ENCODE results near the gene STIM1.

STIM1 gene

GRCh38 chr11:3929649-3930048, 74.2 kb downstream of the STIM1 start:
- Histone ChIP-seq H3K9me3 (ENCODE audit: insufficient read depth, low read depth, low read length) (no peaks in the 10 kb centered on the region), H3K27ac (ENCODE audit: low read length) (no peak overlapping the region), H3K36me3 (ENCODE audit: insufficient read depth, low read depth, low read length) (no peaks in the 10 kb centered on the region), H3K4me3 (ENCODE audit: low read length) (no peak overlapping the region), H3K9ac (ENCODE audit: low read depth, low read length) (no peak overlapping the region), H3K4me1 (ENCODE audit: insufficient read depth, low read length) (no peaks in the 10 kb centered on the region), H3K27me3 (ENCODE audit: insufficient read depth, low read length) (no peaks in the 10 kb centered on the region)

GRCh38 chr11:3932698-3933097, 77.2 kb downstream of the STIM1 start:
- H3K4me1 ChIP-seq (ENCODE audit: insufficient read depth, low read length) = no peaks in the 10 kb centered on the region
- H3K36me3 ChIP-seq (ENCODE audit: insufficient read depth, low read depth, low read length) = no peaks in the 10 kb centered on the region
- no peaks in the 10 kb centered on the region for H3K27me3 ChIP-seq (ENCODE audit: insufficient read depth, low read length)
- no peaks in the 10 kb centered on the region for H3K9me3 ChIP-seq (ENCODE audit: insufficient read depth, low read depth, low read length)
- H3K9ac ChIP-seq (ENCODE audit: low read depth, low read length) = no peak overlapping the region
- no peak overlapping the region for H3K27ac ChIP-seq (ENCODE audit: low read length)
- H3K4me3 ChIP-seq (ENCODE audit: low read length) = no peak overlapping the region

- Histone ChIP-seq H3K27me3 (ENCODE audit: insufficient read depth, low read length) (no peaks in the 10 kb centered on the region), H3K4me3 (ENCODE audit: low read length) (no peak overlapping the region), H3K27ac (ENCODE audit: low read length) (no peak overlapping the region), H3K36me3 (ENCODE audit: insufficient read depth, low read depth, low read length) (no peaks in the 10 kb centered on the region), H3K9me3 (ENCODE audit: insufficient read depth, low read depth, low read length) (no peaks in the 10 kb centered on the region), H3K4me1 (ENCODE audit: insufficient read depth, low read length) (no peaks in the 10 kb centered on the region), H3K9ac (ENCODE audit: low read depth, low read length) (no peak overlapping the region)
Measured at GRCh38 chr11:3933165-3933628, 77.7 kb downstream of the STIM1 start.

- H3K27ac ChIP-seq (ENCODE audit: low read length) = no peak overlapping the region
- H3K9ac ChIP-seq (ENCODE audit: low read depth, low read length) = no peak overlapping the region
- no peaks in the 10 kb centered on the region for H3K36me3 ChIP-seq (ENCODE audit: insufficient read depth, low read depth, low read length)
- no peaks in the 10 kb centered on the region for H3K9me3 ChIP-seq (ENCODE audit: insufficient read depth, low read depth, low read length)
- no peak overlapping the region for H3K4me3 ChIP-seq (ENCODE audit: low read length)
- H3K27me3 ChIP-seq (ENCODE audit: insufficient read depth, low read length) = no peaks in the 10 kb centered on the region
- no peaks in the 10 kb centered on the region for H3K4me1 ChIP-seq (ENCODE audit: insufficient read depth, low read length)
Measured at GRCh38 chr11:3934658-3935057, 79.2 kb downstream of the STIM1 start.

GRCh38 chr11:3936517-3936916, 81.1 kb downstream of the STIM1 start:
- H3K27ac ChIP-seq (ENCODE audit: low read length) = no peak overlapping the region
- no peak overlapping the region for H3K9ac ChIP-seq (ENCODE audit: low read depth, low read length)
- no peaks in the 10 kb centered on the region for H3K27me3 ChIP-seq (ENCODE audit: insufficient read depth, low read length)
- H3K9me3 ChIP-seq (ENCODE audit: insufficient read depth, low read depth, low read length) = no peaks in the 10 kb centered on the region
- no peak overlapping the region for H3K4me3 ChIP-seq (ENCODE audit: low read length)
- H3K36me3 ChIP-seq (ENCODE audit: insufficient read depth, low read depth, low read length) = no peaks in the 10 kb centered on the region
- H3K4me1 ChIP-seq (ENCODE audit: insufficient read depth, low read length) = no peaks in the 10 kb centered on the region

GRCh38 chr11:3939211-3939610, 83.7 kb downstream of the STIM1 start:
- Histone ChIP-seq H3K4me3 (ENCODE audit: low read length) (no peak overlapping the region), H3K27me3 (ENCODE audit: insufficient read depth, low read length) (no peaks in the 10 kb centered on the region), H3K36me3 (ENCODE audit: insufficient read depth, low read depth, low read length) (no peaks in the 10 kb centered on the region), H3K9me3 (ENCODE audit: insufficient read depth, low read depth, low read length) (no peaks in the 10 kb centered on the region), H3K4me1 (ENCODE audit: insufficient read depth, low read length) (no peaks in the 10 kb centered on the region), H3K27ac (ENCODE audit: low read length) (no peak overlapping the region), H3K9ac (ENCODE audit: low read depth, low read length) (no peak overlapping the region)

- Histone ChIP-seq H3K9me3 (ENCODE audit: insufficient read depth, low read depth, low read length) (no peaks in the 10 kb centered on the region), H3K9ac (ENCODE audit: low read depth, low read length) (no peak overlapping the region), H3K4me3 (ENCODE audit: low read length) (no peak overlapping the region), H3K27ac (ENCODE audit: low read length) (no peak overlapping the region), H3K27me3 (ENCODE audit: insufficient read depth, low read length) (no peaks in the 10 kb centered on the region), H3K4me1 (ENCODE audit: insufficient read depth, low read length) (no peaks in the 10 kb centered on the region), H3K36me3 (ENCODE audit: insufficient read depth, low read depth, low read length) (no peaks in the 10 kb centered on the region)
Measured at GRCh38 chr11:3939651-3940190, 84.3 kb downstream of the STIM1 start.

GRCh38 chr11:3942160-3942955, 86.9 kb downstream of the STIM1 start:
- Histone ChIP-seq H3K27me3 (ENCODE audit: insufficient read depth, low read length) (no peaks in the 10 kb centered on the region), H3K9ac (ENCODE audit: low read depth, low read length) (no peak overlapping the region), H3K36me3 (ENCODE audit: insufficient read depth, low read depth, low read length) (no peaks in the 10 kb centered on the region), H3K9me3 (ENCODE audit: insufficient read depth, low read depth, low read length) (no peaks in the 10 kb centered on the region), H3K4me1 (ENCODE audit: insufficient read depth, low read length) (no peaks in the 10 kb centered on the region), H3K4me3 (ENCODE audit: low read length) (no peak overlapping the region), H3K27ac (ENCODE audit: low read length) (no peak overlapping the region)

GRCh38 chr11:3942956-3943497, 87.6 kb downstream of the STIM1 start:
- H3K9ac ChIP-seq (ENCODE audit: low read depth, low read length) = no peak overlapping the region
- H3K36me3 ChIP-seq (ENCODE audit: insufficient read depth, low read depth, low read length) = no peaks in the 10 kb centered on the region
- no peak overlapping the region for H3K4me3 ChIP-seq (ENCODE audit: low read length)
- no peaks in the 10 kb centered on the region for H3K27me3 ChIP-seq (ENCODE audit: insufficient read depth, low read length)
- H3K4me1 ChIP-seq (ENCODE audit: insufficient read depth, low read length) = no peaks in the 10 kb centered on the region
- no peak overlapping the region for H3K27ac ChIP-seq (ENCODE audit: low read length)
- no peaks in the 10 kb centered on the region for H3K9me3 ChIP-seq (ENCODE audit: insufficient read depth, low read depth, low read length)

GRCh38 chr11:3944198-3944597, 88.7 kb downstream of the STIM1 start:
- Histone ChIP-seq H3K27ac (ENCODE audit: low read length) (no peak overlapping the region), H3K4me1 (ENCODE audit: insufficient read depth, low read length) (no peaks in the 10 kb centered on the region), H3K4me3 (ENCODE audit: low read length) (no peak overlapping the region), H3K36me3 (ENCODE audit: insufficient read depth, low read depth, low read length) (no peaks in the 10 kb centered on the region), H3K27me3 (ENCODE audit: insufficient read depth, low read length) (no peaks in the 10 kb centered on the region), H3K9me3 (ENCODE audit: insufficient read depth, low read depth, low read length) (no peaks in the 10 kb centered on the region), H3K9ac (ENCODE audit: low read depth, low read length) (no peak overlapping the region)

GRCh38 chr11:3946455-3947017, 91.1 kb downstream of the STIM1 start:
- Histone ChIP-seq H3K4me3 (ENCODE audit: low read length) (no peak overlapping the region), H3K9ac (ENCODE audit: low read depth, low read length) (no peak overlapping the region), H3K4me1 (ENCODE audit: insufficient read depth, low read length) (peaks cover 5% of the 10 kb centered on the region), H3K36me3 (ENCODE audit: insufficient read depth, low read depth, low read length) (no peaks in the 10 kb centered on the region), H3K27ac (ENCODE audit: low read length) (no peak overlapping the region), H3K9me3 (ENCODE audit: insufficient read depth, low read depth, low read length) (no peaks in the 10 kb centered on the region), H3K27me3 (ENCODE audit: insufficient read depth, low read length) (no peaks in the 10 kb centered on the region)

GRCh38 chr11:3947061-3947460, 91.6 kb downstream of the STIM1 start:
- H3K4me3 ChIP-seq (ENCODE audit: low read length) = no peak overlapping the region
- no peaks in the 10 kb centered on the region for H3K27me3 ChIP-seq (ENCODE audit: insufficient read depth, low read length)
- H3K36me3 ChIP-seq (ENCODE audit: insufficient read depth, low read depth, low read length) = no peaks in the 10 kb centered on the region
- H3K27ac ChIP-seq (ENCODE audit: low read length) = no peak overlapping the region
- H3K9ac ChIP-seq (ENCODE audit: low read depth, low read length) = no peak overlapping the region
- no peaks in the 10 kb centered on the region for H3K9me3 ChIP-seq (ENCODE audit: insufficient read depth, low read depth, low read length)
- H3K4me1 ChIP-seq (ENCODE audit: insufficient read depth, low read length) = peaks cover 5% of the 10 kb centered on the region

All from iPS-20b (cell line).